LHCN-M2 (cell line): ENCODE measurements around the gene HOXD13. TPM values are rescaled to one million over a fixed set of nuclear protein-coding genes. Genes with fewer than 3 reads are reported as not detected.

Experiments used
- DNase-seq: peaks from one replicate; pipeline ENCODE4 v3.0.0-alpha.2; 2012; ENCODE audit warnings: low read depth
- total RNA-seq: library from RNA; depleted of rRNA; stranded (reverse); fragments of >200 nt; gene quantifications from 2 replicates; pipeline ENCODE4 v1.2.3, GENCODE V29; 2014

The HOXD13 gene
- total RNA-seq, 1 experiment from 2014 or later: not detected

- DNase-seq: no peak
These were observed 12.7 kb downstream of the HOXD13 start for GRCh38 chr2:176105078-176105729.

GRCh38 chr2:176105730-176106580 lies 13.4 kb downstream of the HOXD13 start:
- no peak for DNase-seq

GRCh38 chr2:176106581-176107539 lies 14.3 kb downstream of the HOXD13 start, which contains the start of gene HOXD11:
Gene HOXD11, plus strand, starts transcription at chr2:176107280. Its CDS starts 76 bp downstream, at chr2:176107356.
- no peak for DNase-seq

- DNase-seq: no peak
These were observed 15.2 kb downstream of the HOXD13 start for GRCh38 chr2:176107731-176108181.

- no peak for DNase-seq
These were observed 16.8 kb downstream of the HOXD13 start for GRCh38 chr2:176109192-176109901.

- DNase-seq: no peak
These were observed 17.4 kb downstream of the HOXD13 start for GRCh38 chr2:176109946-176110345.

GRCh38 chr2:176110415-176111308 lies 18.1 kb downstream of the HOXD13 start:
- no peak for DNase-seq

- DNase-seq: peak; percentile 26
These were observed 18.8 kb downstream of the HOXD13 start for GRCh38 chr2:176111309-176111663.

GRCh38 chr2:176111846-176112374 lies 19.4 kb downstream of the HOXD13 start:
- DNase-seq: no peak

- no peak for DNase-seq
These were observed 20.1 kb downstream of the HOXD13 start for GRCh38 chr2:176112375-176113302.

GRCh38 chr2:176114120-176114929 lies 21.8 kb downstream of the HOXD13 start:
- no peak for DNase-seq

GRCh38 chr2:176114930-176115625 lies 22.6 kb downstream of the HOXD13 start:
- DNase-seq: no peak

GRCh38 chr2:176115883-176116813 lies 23.6 kb downstream of the HOXD13 start, which contains the start of gene HOXD10:
Gene HOXD10, plus strand, starts transcription at chr2:176116778. Its CDS starts 56 bp downstream, at chr2:176116834.
- DNase-seq: no peak

GRCh38 chr2:176117162-176117822 lies 24.8 kb downstream of the HOXD13 start:
- no peak for DNase-seq

- DNase-seq: no peak
These were observed 25.4 kb downstream of the HOXD13 start for GRCh38 chr2:176117823-176118371.
